HepG2 (cell line): ENCODE results near the gene ARFGAP3. TPM values are rescaled to one million over a fixed set of nuclear protein-coding genes. Genes with fewer than 3 reads are reported as not detected.

Experiments
- ARHGAP35 ChIP-seq: sonication (generic); formaldehyde crosslinking; IDR thresholded peaks from 2 replicates; pipeline ENCODE4 v1.9.0; 2022; ENCODE audit warnings: mild to moderate bottlenecking, inconsistent platforms, moderate library complexity, missing genetic modification reagents, borderline replicate concordance
- ATF1 ChIP-seq: IDR thresholded peaks from 2 replicates; pipeline ENCODE4 v1.6.1; 2016; ENCODE audit warnings: mild to moderate bottlenecking, control low read depth
- JUN ChIP-seq: sonication (generic); formaldehyde crosslinking; IDR thresholded peaks from 2 replicates; pipeline ENCODE4 v1.4.0; 2020; ENCODE audit warnings: mild to moderate bottlenecking, missing genetic modification reagents
- KAT2B ChIP-seq: fragments of 150-350 bp; IDR thresholded peaks from 2 replicates; pipeline ENCODE4 v1.6.1; 2014; ENCODE audit warnings: low read depth, low read length, borderline replicate concordance
- MATR3 ChIP-seq: sonication (generic); formaldehyde crosslinking; IDR thresholded peaks from 2 replicates; pipeline ENCODE4 v1.4.0; 2020; ENCODE audit warnings: missing genetic modification reagents
- PITX1 ChIP-seq: sonication (generic); formaldehyde crosslinking; IDR thresholded peaks from 2 replicates; pipeline ENCODE4 v1.5.1; 2020; ENCODE audit warnings: mild to moderate bottlenecking, missing genetic modification reagents
- RBM39 ChIP-seq: fragments of 200-400 bp; formaldehyde crosslinking; IDR thresholded peaks from one replicate; pipeline ENCODE4 v1.6.1; 2018; ENCODE audit warnings: antibody characterized with exemption, mild to moderate bottlenecking, low read depth, low read length; ENCODE audit not compliant: poor library complexity, severe bottlenecking
- SALL1 ChIP-seq: sonication (generic); formaldehyde crosslinking; IDR thresholded peaks from 2 replicates; pipeline ENCODE4 v1.8.0; 2022; ENCODE audit warnings: mild to moderate bottlenecking, missing genetic modification reagents
- SP2 ChIP-seq: sonication (generic); formaldehyde crosslinking; IDR thresholded peaks from 2 replicates; pipeline ENCODE4 v1.5.1; 2020; ENCODE audit warnings: mild to moderate bottlenecking, missing genetic modification reagents
- SRSF1 ChIP-seq: fragments of 200-400 bp; formaldehyde crosslinking; optimal IDR thresholded peaks from 2 replicates; pipeline ENCODE3; 2017; ENCODE audit warnings: mild to moderate bottlenecking, low read depth, low read length, moderate library complexity
- TBL1XR1 ChIP-seq: fragments of 150-350 bp; IDR thresholded peaks from 2 replicates; pipeline ENCODE4 v1.6.1; 2014; ENCODE audit warnings: borderline replicate concordance, low read length; ENCODE audit not compliant: partially characterized antibody
- ZFX ChIP-seq: sonication (generic); formaldehyde crosslinking; IDR thresholded peaks from 2 replicates; pipeline ENCODE4 v1.4.0; 2020; ENCODE audit warnings: mild to moderate bottlenecking, low read depth, missing genetic modification reagents, moderate library complexity
- ZNF589 ChIP-seq: sonication (generic); formaldehyde crosslinking; conservative IDR thresholded peaks from 2 replicates; pipeline ENCODE4 v1.8.0; 2022; ENCODE audit warnings: mild to moderate bottlenecking, moderate library complexity, missing genetic modification reagents
- ZNF672 ChIP-seq: sonication (generic); formaldehyde crosslinking; IDR thresholded peaks from 2 replicates; pipeline ENCODE4 v1.8.1; 2022; ENCODE audit warnings: missing genetic modification reagents
- ZNF839 ChIP-seq: sonication (generic); formaldehyde crosslinking; IDR thresholded peaks from 2 replicates; pipeline ENCODE4 v1.4.0; 2020; ENCODE audit warnings: missing genetic modification reagents, mild to moderate bottlenecking, borderline replicate concordance
- polyA plus RNA-seq, 8 experiments: library from polyadenylated mRNA; depleted of rRNA in 3 of 8; stranded (reverse) in 7 of 8; unstranded in 1 of 8; fragments of >200 nt; fragmentation: Illumina TruSeq in 4 of 8; extraction: Trizol in 4 of 8; gene quantifications; 2 replicates each; pipeline versions ENCODE4 v1.2.1 to v1.2.3, GENCODE V29; 2011 to 2016; ENCODE audit warnings: low read depth in 4 of 8, missing spikeins in 1 of 8, mixed read lengths in 1 of 8; ENCODE audit not compliant: insufficient read depth in 1 of 8
- total RNA-seq, 5 experiments: library from RNA; depleted of rRNA; stranded (reverse); fragments of >200 nt; fragmentation: Illumina TruSeq; extraction: Trizol; gene quantifications; 2 replicates each; pipeline ENCODE4 v1.2.3, GENCODE V29; 2016; ENCODE audit warnings: low read depth in 1 of 5
- TF ChIP-seq, protein P1 (sequence below): sonication (generic); formaldehyde crosslinking; IDR thresholded peaks from 2 replicates; pipeline ENCODE4 v1.8.1; 2022; ENCODE audit warnings: low read depth, mild to moderate bottlenecking, missing genetic modification reagents
- TF ChIP-seq, protein P2 (sequence below): sonication (generic); formaldehyde crosslinking; IDR thresholded peaks from 2 replicates; pipeline ENCODE4 v1.5.1; 2020; ENCODE audit warnings: mild to moderate bottlenecking, missing genetic modification reagents, moderate library complexity
- TF ChIP-seq, protein P3 (sequence below): IDR thresholded peaks from 2 replicates; pipeline ENCODE4 v1.6.1; 2016; ENCODE audit warnings: mild to moderate bottlenecking, missing biosample characterization, missing genetic modification reagents
- TF ChIP-seq, protein P4 (sequence below): sonication (generic); formaldehyde crosslinking; IDR thresholded peaks from 2 replicates; pipeline ENCODE4 v1.4.0; 2020; ENCODE audit warnings: missing genetic modification reagents
- TF ChIP-seq, protein P5 (sequence below): sonication (generic); formaldehyde crosslinking; IDR thresholded peaks from 2 replicates; pipeline ENCODE4 v1.8.0; 2022; ENCODE audit warnings: missing genetic modification reagents, mild to moderate bottlenecking, inconsistent platforms, borderline replicate concordance

ARFGAP3 gene
- total and polyA plus RNA-seq, 2 of the 13 experiments (the other 11 are each of a cell fraction or from before 2014, with no cell fraction given): 41.7 to 61.6 TPM

DNA sequence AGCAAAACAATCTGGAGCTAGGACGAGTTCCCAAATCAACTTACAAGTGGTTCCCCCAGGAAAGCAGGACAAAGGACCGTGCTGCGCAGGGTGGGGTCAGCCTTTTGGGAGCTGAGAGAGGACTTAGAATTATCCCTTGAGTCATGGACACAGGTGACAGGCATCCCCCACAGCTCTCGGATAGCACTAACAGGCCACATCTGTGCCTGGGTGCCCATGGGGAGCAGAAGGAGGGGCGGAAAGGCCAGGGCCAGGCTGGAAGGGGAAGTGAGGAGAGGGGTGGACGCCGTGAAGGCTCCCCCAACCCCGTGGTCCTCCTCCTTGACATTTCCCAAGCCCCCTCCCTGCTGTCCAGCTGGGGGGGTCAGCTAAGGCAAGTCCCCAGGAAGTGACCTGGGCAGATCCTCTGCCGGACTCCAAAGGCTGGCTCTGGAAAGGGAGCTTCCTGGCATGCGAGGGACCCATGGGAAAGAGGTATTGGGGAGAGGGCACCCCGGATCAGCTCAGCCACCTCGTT is 104.8 kb downstream of the ARFGAP3 start (continued):
- TF ChIP-seq SP2 (no peak), RBM39 (no peak), KAT2B (no peak), PITX1 (CRISPR knock-in tag) (0 out of 2 replicates have a peak, but pooled peaks have one; percentile 10), SALL1 (CRISPR knock-in tag) (no peak; the same call in 1 of the 2 replicates), SRSF1 (peak; percentile 62), ATF1 (CRISPR knock-in tag) (no peak), JUN (CRISPR knock-in tag) (no peak), ZFX (no peak), TBL1XR1 (no peak), ZNF839 (CRISPR knock-in tag) (no peak), ZNF672 (CRISPR knock-in tag) (no peak), MATR3 (CRISPR knock-in tag) (no peak), ZNF589 (CRISPR knock-in tag) (no peak), ARHGAP35 (CRISPR knock-in tag) (no peak)
- TF ChIP-seq, protein P1, sequence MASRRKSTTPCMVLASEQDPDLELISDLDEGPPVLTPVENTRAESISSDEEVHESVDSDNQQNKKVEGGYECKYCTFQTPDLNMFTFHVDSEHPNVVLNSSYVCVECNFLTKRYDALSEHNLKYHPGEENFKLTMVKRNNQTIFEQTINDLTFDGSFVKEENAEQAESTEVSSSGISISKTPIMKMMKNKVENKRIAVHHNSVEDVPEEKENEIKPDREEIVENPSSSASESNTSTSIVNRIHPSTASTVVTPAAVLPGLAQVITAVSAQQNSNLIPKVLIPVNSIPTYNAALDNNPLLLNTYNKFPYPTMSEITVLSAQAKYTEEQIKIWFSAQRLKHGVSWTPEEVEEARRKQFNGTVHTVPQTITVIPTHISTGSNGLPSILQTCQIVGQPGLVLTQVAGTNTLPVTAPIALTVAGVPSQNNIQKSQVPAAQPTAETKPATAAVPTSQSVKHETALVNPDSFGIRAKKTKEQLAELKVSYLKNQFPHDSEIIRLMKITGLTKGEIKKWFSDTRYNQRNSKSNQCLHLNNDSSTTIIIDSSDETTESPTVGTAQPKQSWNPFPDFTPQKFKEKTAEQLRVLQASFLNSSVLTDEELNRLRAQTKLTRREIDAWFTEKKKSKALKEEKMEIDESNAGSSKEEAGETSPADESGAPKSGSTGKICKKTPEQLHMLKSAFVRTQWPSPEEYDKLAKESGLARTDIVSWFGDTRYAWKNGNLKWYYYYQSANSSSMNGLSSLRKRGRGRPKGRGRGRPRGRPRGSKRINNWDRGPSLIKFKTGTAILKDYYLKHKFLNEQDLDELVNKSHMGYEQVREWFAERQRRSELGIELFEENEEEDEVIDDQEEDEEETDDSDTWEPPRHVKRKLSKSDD (CRISPR knock-in tag): no peak
- TF ChIP-seq, protein P2, sequence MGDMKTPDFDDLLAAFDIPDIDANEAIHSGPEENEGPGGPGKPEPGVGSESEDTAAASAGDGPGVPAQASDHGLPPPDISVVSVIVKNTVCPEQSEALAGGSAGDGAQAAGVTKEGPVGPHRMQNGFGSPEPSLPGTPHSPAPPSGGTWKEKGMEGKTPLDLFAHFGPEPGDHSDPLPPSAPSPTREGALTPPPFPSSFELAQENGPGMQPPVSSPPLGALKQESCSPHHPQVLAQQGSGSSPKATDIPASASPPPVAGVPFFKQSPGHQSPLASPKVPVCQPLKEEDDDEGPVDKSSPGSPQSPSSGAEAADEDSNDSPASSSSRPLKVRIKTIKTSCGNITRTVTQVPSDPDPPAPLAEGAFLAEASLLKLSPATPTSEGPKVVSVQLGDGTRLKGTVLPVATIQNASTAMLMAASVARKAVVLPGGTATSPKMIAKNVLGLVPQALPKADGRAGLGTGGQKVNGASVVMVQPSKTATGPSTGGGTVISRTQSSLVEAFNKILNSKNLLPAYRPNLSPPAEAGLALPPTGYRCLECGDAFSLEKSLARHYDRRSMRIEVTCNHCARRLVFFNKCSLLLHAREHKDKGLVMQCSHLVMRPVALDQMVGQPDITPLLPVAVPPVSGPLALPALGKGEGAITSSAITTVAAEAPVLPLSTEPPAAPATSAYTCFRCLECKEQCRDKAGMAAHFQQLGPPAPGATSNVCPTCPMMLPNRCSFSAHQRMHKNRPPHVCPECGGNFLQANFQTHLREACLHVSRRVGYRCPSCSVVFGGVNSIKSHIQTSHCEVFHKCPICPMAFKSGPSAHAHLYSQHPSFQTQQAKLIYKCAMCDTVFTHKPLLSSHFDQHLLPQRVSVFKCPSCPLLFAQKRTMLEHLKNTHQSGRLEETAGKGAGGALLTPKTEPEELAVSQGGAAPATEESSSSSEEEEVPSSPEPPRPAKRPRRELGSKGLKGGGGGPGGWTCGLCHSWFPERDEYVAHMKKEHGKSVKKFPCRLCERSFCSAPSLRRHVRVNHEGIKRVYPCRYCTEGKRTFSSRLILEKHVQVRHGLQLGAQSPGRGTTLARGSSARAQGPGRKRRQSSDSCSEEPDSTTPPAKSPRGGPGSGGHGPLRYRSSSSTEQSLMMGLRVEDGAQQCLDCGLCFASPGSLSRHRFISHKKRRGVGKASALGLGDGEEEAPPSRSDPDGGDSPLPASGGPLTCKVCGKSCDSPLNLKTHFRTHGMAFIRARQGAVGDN (CRISPR knock-in tag): peak; percentile 67
- TF ChIP-seq, protein P3, sequence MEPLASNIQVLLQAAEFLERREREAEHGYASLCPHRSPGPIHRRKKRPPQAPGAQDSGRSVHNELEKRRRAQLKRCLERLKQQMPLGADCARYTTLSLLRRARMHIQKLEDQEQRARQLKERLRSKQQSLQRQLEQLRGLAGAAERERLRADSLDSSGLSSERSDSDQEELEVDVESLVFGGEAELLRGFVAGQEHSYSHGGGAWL (CRISPR knock-in tag): no peak
- TF ChIP-seq, protein P4, sequence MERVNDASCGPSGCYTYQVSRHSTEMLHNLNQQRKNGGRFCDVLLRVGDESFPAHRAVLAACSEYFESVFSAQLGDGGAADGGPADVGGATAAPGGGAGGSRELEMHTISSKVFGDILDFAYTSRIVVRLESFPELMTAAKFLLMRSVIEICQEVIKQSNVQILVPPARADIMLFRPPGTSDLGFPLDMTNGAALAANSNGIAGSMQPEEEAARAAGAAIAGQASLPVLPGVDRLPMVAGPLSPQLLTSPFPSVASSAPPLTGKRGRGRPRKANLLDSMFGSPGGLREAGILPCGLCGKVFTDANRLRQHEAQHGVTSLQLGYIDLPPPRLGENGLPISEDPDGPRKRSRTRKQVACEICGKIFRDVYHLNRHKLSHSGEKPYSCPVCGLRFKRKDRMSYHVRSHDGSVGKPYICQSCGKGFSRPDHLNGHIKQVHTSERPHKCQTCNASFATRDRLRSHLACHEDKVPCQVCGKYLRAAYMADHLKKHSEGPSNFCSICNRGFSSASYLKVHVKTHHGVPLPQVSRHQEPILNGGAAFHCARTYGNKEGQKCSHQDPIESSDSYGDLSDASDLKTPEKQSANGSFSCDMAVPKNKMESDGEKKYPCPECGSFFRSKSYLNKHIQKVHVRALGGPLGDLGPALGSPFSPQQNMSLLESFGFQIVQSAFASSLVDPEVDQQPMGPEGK: peak; percentile 65
- TF ChIP-seq, protein P5, sequence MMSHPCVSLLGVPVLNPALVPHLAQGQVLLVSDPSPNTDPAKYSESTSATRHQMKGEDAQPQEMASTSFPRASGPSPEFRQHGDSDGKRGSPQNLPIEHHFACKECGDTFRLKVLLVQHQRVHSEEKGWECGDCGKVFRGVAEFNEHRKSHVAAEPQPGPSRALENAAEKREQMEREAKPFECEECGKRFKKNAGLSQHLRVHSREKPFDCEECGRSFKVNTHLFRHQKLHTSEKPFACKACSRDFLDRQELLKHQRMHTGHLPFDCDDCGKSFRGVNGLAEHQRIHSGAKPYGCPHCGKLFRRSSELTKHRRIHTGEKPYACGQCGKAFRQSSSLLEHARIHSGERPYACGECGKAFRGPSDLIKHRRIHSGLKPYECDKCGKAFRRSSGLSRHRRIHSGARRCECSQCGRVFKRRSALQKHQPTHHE (CRISPR knock-in tag): no peak
